ENCODE results near the gene ITGB2. TPM values are rescaled to one million over a fixed set of nuclear protein-coding genes. Genes with fewer than 3 reads are reported as not detected.

The ITGB2 gene
- total RNA-seq, 1 experiment from 2014 or later, result 1.5 TPM

DNA sequence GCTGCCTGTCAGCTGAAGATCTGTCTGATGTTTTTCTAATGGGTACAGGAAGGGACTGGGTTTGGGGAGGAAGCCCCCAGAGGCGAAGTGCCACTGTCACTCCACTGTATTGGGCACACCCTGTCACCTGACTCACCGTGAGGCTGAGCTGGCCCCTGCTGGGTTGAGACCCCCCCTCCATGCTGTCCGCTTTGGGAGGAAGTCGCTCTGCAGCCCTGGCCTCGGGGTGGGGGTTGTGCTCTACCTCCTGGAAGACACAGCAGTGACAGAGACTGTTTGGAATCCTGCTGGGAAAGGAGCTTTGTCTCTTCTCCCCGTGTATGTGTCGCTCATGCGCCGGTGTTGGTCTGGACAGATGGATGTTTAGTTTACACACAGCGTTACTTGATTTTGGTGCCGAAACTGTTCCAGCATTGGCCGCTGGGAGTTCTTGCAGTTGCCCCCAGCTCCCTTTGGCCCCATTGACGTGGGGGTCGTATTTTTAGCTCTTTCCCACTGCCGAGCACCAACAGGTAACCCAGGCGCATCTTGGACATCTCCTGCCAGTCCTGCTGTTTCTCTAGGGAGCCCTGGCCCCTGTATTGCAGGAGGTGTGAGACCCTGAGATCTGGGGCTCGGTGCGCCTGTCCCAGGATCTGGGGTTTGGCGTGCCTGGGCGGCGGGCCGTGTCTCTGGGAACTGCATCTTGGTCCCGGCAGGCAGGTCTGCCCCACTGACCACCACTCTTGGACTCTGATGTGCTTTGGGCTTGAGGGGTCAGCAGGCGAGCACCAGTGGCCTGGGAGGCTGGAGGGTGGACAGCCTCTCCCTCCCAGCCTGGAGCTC is 49.4 kb upstream of the ITGB2 start:
- H3K4me2 ChIP-seq (ENCODE audit: low read length), result no peak overlapping the region
- intact Hi-C loops (cut with micrococcal nuclease), result no loop called here
- TF ChIP-seq EZH2 (IDR thresholded peaks at IDR 0.05), result no peak
- TF ChIP-seq, protein P1, sequence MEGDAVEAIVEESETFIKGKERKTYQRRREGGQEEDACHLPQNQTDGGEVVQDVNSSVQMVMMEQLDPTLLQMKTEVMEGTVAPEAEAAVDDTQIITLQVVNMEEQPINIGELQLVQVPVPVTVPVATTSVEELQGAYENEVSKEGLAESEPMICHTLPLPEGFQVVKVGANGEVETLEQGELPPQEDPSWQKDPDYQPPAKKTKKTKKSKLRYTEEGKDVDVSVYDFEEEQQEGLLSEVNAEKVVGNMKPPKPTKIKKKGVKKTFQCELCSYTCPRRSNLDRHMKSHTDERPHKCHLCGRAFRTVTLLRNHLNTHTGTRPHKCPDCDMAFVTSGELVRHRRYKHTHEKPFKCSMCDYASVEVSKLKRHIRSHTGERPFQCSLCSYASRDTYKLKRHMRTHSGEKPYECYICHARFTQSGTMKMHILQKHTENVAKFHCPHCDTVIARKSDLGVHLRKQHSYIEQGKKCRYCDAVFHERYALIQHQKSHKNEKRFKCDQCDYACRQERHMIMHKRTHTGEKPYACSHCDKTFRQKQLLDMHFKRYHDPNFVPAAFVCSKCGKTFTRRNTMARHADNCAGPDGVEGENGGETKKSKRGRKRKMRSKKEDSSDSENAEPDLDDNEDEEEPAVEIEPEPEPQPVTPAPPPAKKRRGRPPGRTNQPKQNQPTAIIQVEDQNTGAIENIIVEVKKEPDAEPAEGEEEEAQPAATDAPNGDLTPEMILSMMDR (IDR thresholded peaks at IDR 0.05 in 2 of 3, conservative IDR thresholded peaks at IDR 0.05 in 1 of 3; ENCODE audit: borderline replicate concordance in 1 of 3, insufficient read depth in 1 of 3, low read depth in 2 of 3, low read length in 2 of 3), result no peak
- no peak for TF ChIP-seq POLR2AphosphoS5 (IDR thresholded peaks at IDR 0.05; ENCODE audit: low read depth, low read length)
- TF ChIP-seq ZFX (IDR thresholded peaks at IDR 0.05), result no peak
- no peak for TF ChIP-seq TCF7L2 (IDR thresholded peaks at IDR 0.05; ENCODE audit: borderline replicate concordance, extremely low read depth, insufficient read depth, insufficient read length)
- no peak for TF ChIP-seq RAD21 (IDR thresholded peaks at IDR 0.05; ENCODE audit: low read depth)
- TF ChIP-seq, protein P2, sequence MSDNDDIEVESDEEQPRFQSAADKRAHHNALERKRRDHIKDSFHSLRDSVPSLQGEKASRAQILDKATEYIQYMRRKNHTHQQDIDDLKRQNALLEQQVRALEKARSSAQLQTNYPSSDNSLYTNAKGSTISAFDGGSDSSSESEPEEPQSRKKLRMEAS (IDR thresholded peaks at IDR 0.05), result no peak
- no peak for TF ChIP-seq CEBPB (IDR thresholded peaks at IDR 0.05; ENCODE audit: low read depth)
- TF ChIP-seq, protein P3, sequence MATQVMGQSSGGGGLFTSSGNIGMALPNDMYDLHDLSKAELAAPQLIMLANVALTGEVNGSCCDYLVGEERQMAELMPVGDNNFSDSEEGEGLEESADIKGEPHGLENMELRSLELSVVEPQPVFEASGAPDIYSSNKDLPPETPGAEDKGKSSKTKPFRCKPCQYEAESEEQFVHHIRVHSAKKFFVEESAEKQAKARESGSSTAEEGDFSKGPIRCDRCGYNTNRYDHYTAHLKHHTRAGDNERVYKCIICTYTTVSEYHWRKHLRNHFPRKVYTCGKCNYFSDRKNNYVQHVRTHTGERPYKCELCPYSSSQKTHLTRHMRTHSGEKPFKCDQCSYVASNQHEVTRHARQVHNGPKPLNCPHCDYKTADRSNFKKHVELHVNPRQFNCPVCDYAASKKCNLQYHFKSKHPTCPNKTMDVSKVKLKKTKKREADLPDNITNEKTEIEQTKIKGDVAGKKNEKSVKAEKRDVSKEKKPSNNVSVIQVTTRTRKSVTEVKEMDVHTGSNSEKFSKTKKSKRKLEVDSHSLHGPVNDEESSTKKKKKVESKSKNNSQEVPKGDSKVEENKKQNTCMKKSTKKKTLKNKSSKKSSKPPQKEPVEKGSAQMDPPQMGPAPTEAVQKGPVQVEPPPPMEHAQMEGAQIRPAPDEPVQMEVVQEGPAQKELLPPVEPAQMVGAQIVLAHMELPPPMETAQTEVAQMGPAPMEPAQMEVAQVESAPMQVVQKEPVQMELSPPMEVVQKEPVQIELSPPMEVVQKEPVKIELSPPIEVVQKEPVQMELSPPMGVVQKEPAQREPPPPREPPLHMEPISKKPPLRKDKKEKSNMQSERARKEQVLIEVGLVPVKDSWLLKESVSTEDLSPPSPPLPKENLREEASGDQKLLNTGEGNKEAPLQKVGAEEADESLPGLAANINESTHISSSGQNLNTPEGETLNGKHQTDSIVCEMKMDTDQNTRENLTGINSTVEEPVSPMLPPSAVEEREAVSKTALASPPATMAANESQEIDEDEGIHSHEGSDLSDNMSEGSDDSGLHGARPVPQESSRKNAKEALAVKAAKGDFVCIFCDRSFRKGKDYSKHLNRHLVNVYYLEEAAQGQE (IDR thresholded peaks at IDR 0.05; ENCODE audit: low read depth), result no peak
- no peak for TF ChIP-seq SP1 (IDR thresholded peaks at IDR 0.05; ENCODE audit: low read depth)
- TF ChIP-seq YY1 (IDR thresholded peaks at IDR 0.05; ENCODE audit: extremely low read depth, insufficient replicate concordance, low read depth, low read length), result no peak
- no peak for TF ChIP-seq ELF1 (IDR thresholded peaks at IDR 0.05; ENCODE audit: borderline replicate concordance, low read depth)
- no peak for TF ChIP-seq EZH2phosphoT487 (IDR thresholded peaks at IDR 0.05; ENCODE audit: borderline replicate concordance)
- BruUV-seq (replicated peaks), result no TSS peak
- H2AFZ ChIP-seq (ENCODE audit: low read depth, low read length, poor library complexity, severe bottlenecking), result no peak overlapping the region
- no peak overlapping the region for H3K9ac ChIP-seq (ENCODE audit: low read length)
- peaks cover 4 to 22% of the 10 kb centered on the region in 2 experiments for H3K36me3 ChIP-seq (ENCODE audit: control insufficient read depth in 1 of 2, insufficient read depth in 2 of 2, low read length in 2 of 2)
- ChIA-PET CTCF (no interaction called here), POLR2A (no interaction called here), RAD21 (ENCODE audit: low non-redundant PET in 1 of 2, low total read pairs in 2 of 2, uncharacterized antibody in 2 of 2, unreplicated experiment in 2 of 2) (no interaction called here)
- no peaks in the 10 kb centered on the region for H3K27me3 ChIP-seq (ENCODE audit: insufficient read depth, low read length)
- no peak for DNase-seq (ENCODE audit: low read depth, low spot score)
- peaks cover 0 to 10% of the 10 kb centered on the region in 2 experiments; a peak in 1 of 4 replicates for H3K4me1 ChIP-seq (ENCODE audit: control insufficient read depth in 1 of 2, insufficient read depth in 2 of 2, low read length in 2 of 2)
- no peaks in the 10 kb centered on the region for H3K9me3 ChIP-seq (ENCODE audit: control insufficient read depth in 1 of 2, insufficient read depth in 1 of 2, low read depth in 1 of 2, low read length in 2 of 2)
- no peak overlapping the region for H3K4me3 ChIP-seq (replicated peaks in 1 of 2; ENCODE audit: low read depth in 1 of 2, low read length in 2 of 2)
- no peak overlapping the region for H3K27ac ChIP-seq (ENCODE audit: low read depth, low read length)
- no peaks in the 10 kb centered on the region for H4K20me1 ChIP-seq (ENCODE audit: insufficient read depth)
- no peak for ATAC-seq
- peaks cover 8% of the 10 kb centered on the region; the same call in 1 of the 2 replicates for H3K79me2 ChIP-seq (ENCODE audit: insufficient read depth, low read length)
- H3K9me2 ChIP-seq (ENCODE audit: insufficient read depth), result no peaks in the 10 kb centered on the region
